Loucy (cell line): Measurements from ENCODE around the gene CNRIP1.

Source experiments
- H2AFZ ChIP-seq: fragments of 200-600 bp; sonication (generic); 2 replicates; pipeline ENCODE4 v1.6.0; 2016; ENCODE audit warnings: antibody characterized with exemption, mild to moderate bottlenecking, low read length, moderate library complexity
- H3F3A ChIP-seq: fragments of 200-600 bp; 2 replicates; pipeline ENCODE4 v1.6.0; 2016; ENCODE audit warnings: antibody characterized with exemption, low read depth, mild to moderate bottlenecking
- H3K27me3 ChIP-seq: fragments of 200-600 bp; sonication (generic); 2 replicates; pipeline ENCODE4 v1.6.1; 2014; ENCODE audit warnings: low read length, mild to moderate bottlenecking; ENCODE audit not compliant: insufficient read depth, poor library complexity, severe bottlenecking
- H3K36me3 ChIP-seq: fragments of 200-600 bp; sonication (generic); 2 replicates; pipeline ENCODE4 v1.6.1; 2016; ENCODE audit warnings: low read length; ENCODE audit not compliant: insufficient read depth
- H3K4me1 ChIP-seq: fragments of 200-600 bp; sonication (generic); 2 replicates; pipeline ENCODE4 v1.5.1; 2014; ENCODE audit warnings: low read length, mild to moderate bottlenecking; ENCODE audit not compliant: insufficient read depth, poor library complexity, severe bottlenecking
- H3K4me2 ChIP-seq: fragments of 200-600 bp; sonication (generic); 2 replicates; pipeline ENCODE4 v1.6.0; 2014; ENCODE audit warnings: antibody characterized with exemption, low read length, low read depth, mild to moderate bottlenecking; ENCODE audit not compliant: poor library complexity, severe bottlenecking
- H3K4me3 ChIP-seq: fragments of 200-600 bp; sonication (generic); 2 replicates; pipeline ENCODE4 v1.5.1; 2014; ENCODE audit warnings: low read length, mild to moderate bottlenecking, mixed read lengths; ENCODE audit not compliant: poor library complexity, severe bottlenecking
- H3K79me2 ChIP-seq: fragments of 200-600 bp; sonication (generic); 2 replicates; pipeline ENCODE4 v1.6.1; 2014; ENCODE audit warnings: low read length; ENCODE audit not compliant: insufficient read depth
- H3K9ac ChIP-seq: fragments of 200-600 bp; sonication (generic); 2 replicates; pipeline ENCODE4 v1.6.0; 2014; ENCODE audit warnings: mild to moderate bottlenecking, low read depth, low read length, moderate library complexity; ENCODE audit not compliant: poor library complexity, severe bottlenecking
- H3K9me2 ChIP-seq: fragments of 200-600 bp; sonication (generic); replicated peaks from 2 replicates; pipeline ENCODE4 v1.6.1; 2016; ENCODE audit warnings: low read depth, low read length, mixed read lengths
- H3K9me3 ChIP-seq: fragments of 200-600 bp; sonication (generic); 2 replicates; pipeline ENCODE4 v1.6.1; 2014; ENCODE audit warnings: mild to moderate bottlenecking, antibody characterized with exemption, low read length, low read depth; ENCODE audit not compliant: insufficient read depth
- H4K20me1 ChIP-seq: fragments of 200-600 bp; sonication (generic); 2 replicates; pipeline ENCODE4 v1.6.0; 2014; ENCODE audit warnings: antibody characterized with exemption, low read length, mild to moderate bottlenecking; ENCODE audit not compliant: insufficient read depth, poor library complexity, severe bottlenecking
- EZH2phosphoT487 ChIP-seq: fragments of 200-600 bp; IDR thresholded peaks from 2 replicates; pipeline ENCODE4 v1.6.1; 2018; ENCODE audit warnings: antibody characterized with exemption, mild to moderate bottlenecking, moderate library complexity, borderline replicate concordance
- TF ChIP-seq, protein P1 (sequence below): fragments of 200-600 bp; sonication (generic); conservative IDR thresholded peaks from 2 replicates; pipeline ENCODE4 v1.5.1; 2014; ENCODE audit warnings: mild to moderate bottlenecking, antibody characterized with exemption, low read length

Gene CNRIP1

GRCh38 chr2:68319398-68320117 is at the start of gene CNRIP1:
Gene CNRIP1, minus strand, starts transcription at chr2:68319949. Its CDS starts 549 bp downstream, at chr2:68319400.
- no peak within 1 kb of the TSS for H3K4me2 ChIP-seq
- no peaks in the 10 kb centered on the region for H3K9me3 ChIP-seq
- no peaks in the 10 kb centered on the region for H4K20me1 ChIP-seq
- H3K27me3 ChIP-seq, result no peaks in the 10 kb centered on the region
- TF ChIP-seq, protein P1, sequence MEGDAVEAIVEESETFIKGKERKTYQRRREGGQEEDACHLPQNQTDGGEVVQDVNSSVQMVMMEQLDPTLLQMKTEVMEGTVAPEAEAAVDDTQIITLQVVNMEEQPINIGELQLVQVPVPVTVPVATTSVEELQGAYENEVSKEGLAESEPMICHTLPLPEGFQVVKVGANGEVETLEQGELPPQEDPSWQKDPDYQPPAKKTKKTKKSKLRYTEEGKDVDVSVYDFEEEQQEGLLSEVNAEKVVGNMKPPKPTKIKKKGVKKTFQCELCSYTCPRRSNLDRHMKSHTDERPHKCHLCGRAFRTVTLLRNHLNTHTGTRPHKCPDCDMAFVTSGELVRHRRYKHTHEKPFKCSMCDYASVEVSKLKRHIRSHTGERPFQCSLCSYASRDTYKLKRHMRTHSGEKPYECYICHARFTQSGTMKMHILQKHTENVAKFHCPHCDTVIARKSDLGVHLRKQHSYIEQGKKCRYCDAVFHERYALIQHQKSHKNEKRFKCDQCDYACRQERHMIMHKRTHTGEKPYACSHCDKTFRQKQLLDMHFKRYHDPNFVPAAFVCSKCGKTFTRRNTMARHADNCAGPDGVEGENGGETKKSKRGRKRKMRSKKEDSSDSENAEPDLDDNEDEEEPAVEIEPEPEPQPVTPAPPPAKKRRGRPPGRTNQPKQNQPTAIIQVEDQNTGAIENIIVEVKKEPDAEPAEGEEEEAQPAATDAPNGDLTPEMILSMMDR, result no peak
- no peak for TF ChIP-seq EZH2phosphoT487
- H3K9ac ChIP-seq, result no peak within 1 kb of the TSS
- no peaks in the 10 kb centered on the region for H3K36me3 ChIP-seq
- no peak within 1 kb of the TSS for H2AFZ ChIP-seq
- H3K79me2 ChIP-seq, result no peaks in the 10 kb centered on the region
- no peaks in the 10 kb centered on the region for H3K9me2 ChIP-seq
- H3K4me3 ChIP-seq, result no peak within 1 kb of the TSS
- H3F3A ChIP-seq, result no peaks in the 10 kb centered on the region
- H3K4me1 ChIP-seq, result peaks cover 3% of the 10 kb centered on the region

GRCh38 chr2:68369337-68369734 is 49.6 kb upstream of the CNRIP1 start:
- H3K9me3 ChIP-seq, result no peaks in the 10 kb centered on the region
- TF ChIP-seq, protein P1, result no peak
- no peak for TF ChIP-seq EZH2phosphoT487
- H4K20me1 ChIP-seq, result no peaks in the 10 kb centered on the region
- no peaks in the 10 kb centered on the region for H3K36me3 ChIP-seq
- no peaks in the 10 kb centered on the region for H3K79me2 ChIP-seq
- H3K4me2 ChIP-seq, result no peak overlapping the region
- H3K4me1 ChIP-seq, result peaks cover 3% of the 10 kb centered on the region
- H3K9me2 ChIP-seq, result no peaks in the 10 kb centered on the region
- H3K4me3 ChIP-seq, result no peak overlapping the region
- no peaks in the 10 kb centered on the region for H3K27me3 ChIP-seq
- no peak overlapping the region for H3K9ac ChIP-seq
- no peak overlapping the region for H2AFZ ChIP-seq
- H3F3A ChIP-seq, result no peaks in the 10 kb centered on the region; the same call in 1 of the 2 replicates

- Histone ChIP-seq H2AFZ (0 out of 2 replicates have a peak overlapping the region, but pooled peaks have one; percentile 22), H3K36me3 (no peaks in the 10 kb centered on the region), H3K9me3 (no peaks in the 10 kb centered on the region), H3K27me3 (no peaks in the 10 kb centered on the region), H3K4me2 (no peak overlapping the region), H3K9ac (no peak overlapping the region), H3F3A (no peaks in the 10 kb centered on the region; the same call in 1 of the 2 replicates), H3K79me2 (no peaks in the 10 kb centered on the region), H4K20me1 (no peaks in the 10 kb centered on the region), H3K4me3 (no peak overlapping the region), H3K9me2 (no peaks in the 10 kb centered on the region), H3K4me1 (peaks cover 3% of the 10 kb centered on the region)
- TF ChIP-seq EZH2phosphoT487, result no peak
- TF ChIP-seq, protein P1, result no peak
Observed at GRCh38 chr2:68368654-68369336, 49.0 kb upstream of the CNRIP1 start.
